Tibial nerve (tissue), 4 donors: ENCODE results near the gene DIS3.

Experiments
- CTCF ChIP-seq, 5 experiments: fragments of 200-600 bp in 3 of 5; fragments of 450-650 bp in 2 of 5; sonication (generic) in 3 of 5; IDR thresholded peaks; one replicate each; pipeline ENCODE4 v1.5.1; 2016 to 2019; ENCODE audit warnings: antibody characterized with exemption in 5 of 5, mild to moderate bottlenecking in 3 of 5, moderate library complexity in 2 of 5
- EP300 ChIP-seq, 2 donors: sonication (generic); formaldehyde crosslinking; IDR thresholded peaks; one replicate each; pipeline ENCODE4 v1.6.1; 2017; ENCODE audit warnings: antibody characterized with exemption in 2 of 2, mild to moderate bottlenecking in 1 of 2
- POLR2A ChIP-seq, 2 donors: fragments of 450-650 bp; IDR thresholded peaks; one replicate each; pipeline ENCODE4 v1.6.1; 2017; ENCODE audit warnings: antibody characterized with exemption in 2 of 2, mild to moderate bottlenecking in 2 of 2, moderate library complexity in 2 of 2

- TF ChIP-seq CTCF (IDR thresholded peaks at IDR 0.05) (no peak), POLR2A (IDR thresholded peaks at IDR 0.05) (no peak), EP300 (IDR thresholded peaks at IDR 0.05) (no peak)
These were observed 7.7 kb downstream of the DIS3 start for GRCh38 chr13:72774019-72774418.
